Measurements from ENCODE around the gene SUMF1.

SUMF1 gene

DNA sequence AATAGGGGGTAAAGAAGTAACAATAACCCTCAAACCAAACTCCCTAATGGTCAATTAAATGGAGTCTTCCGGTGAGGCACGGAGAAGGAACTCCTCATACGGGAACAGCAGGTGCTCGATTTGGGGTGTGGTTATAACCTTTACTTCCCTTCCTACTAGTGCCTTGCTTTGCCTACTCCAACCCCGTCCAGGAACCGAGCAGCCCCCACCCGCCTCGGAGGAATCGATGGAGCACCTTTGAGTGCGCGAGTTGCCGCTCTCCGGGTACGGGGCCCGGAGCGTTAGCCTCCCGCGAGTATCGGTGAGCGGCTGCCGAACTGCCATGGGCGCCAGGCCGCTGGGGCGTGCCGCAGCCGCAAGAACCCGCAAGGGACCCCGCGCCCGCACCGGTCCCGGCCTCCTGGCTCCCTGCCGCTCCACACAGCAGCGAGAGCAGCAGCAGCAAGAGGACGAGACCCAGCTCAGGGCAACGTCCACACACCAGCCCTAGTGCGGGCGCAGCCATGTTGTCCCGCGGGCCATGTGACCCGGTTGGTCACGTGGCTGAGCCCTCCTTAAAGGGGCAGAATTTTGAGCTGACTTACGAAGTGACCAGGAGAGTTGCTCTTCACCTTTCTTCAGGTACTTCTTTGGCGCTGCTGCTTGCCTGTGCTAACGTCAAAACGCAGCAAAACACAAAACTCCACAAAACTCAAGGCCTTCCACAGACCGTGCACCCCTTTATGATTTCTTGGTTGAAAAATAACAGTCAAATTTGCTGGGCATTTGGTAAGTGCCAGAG, at the start of gene SUMF1:
SUMF1 (minus strand) TSS at position 529 of the 781 bp plus-strand sequence; CDS start at position 505, 24 bp downstream.
- peak; percentile 58 for DNase-seq (ENCODE audit: low read depth)

- DNase-seq (ENCODE audit: low read depth): no peak
These were observed 49.0 kb upstream of the SUMF1 start for GRCh38 chr3:4515916-4516579.

DNA sequence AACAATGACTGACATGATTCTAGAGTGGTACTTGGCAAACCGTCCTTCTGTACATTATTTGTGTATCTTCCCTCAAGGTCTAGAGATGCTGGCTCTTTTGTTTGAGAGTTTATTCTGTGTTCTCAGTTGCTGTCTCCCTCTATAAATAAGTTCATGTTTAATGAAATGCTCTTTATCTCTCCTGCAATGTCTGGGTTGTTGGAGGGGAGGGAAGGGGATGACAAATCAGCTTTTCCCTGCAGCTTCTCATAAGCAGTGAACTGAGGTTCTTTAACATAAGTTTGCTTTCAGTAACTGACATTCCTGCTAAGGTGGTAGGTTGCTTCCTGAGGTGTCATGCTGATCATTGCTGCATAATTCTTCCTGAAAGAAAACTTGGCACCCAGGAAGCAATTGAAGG, 47.8 kb upstream of the SUMF1 start:
- no peak for DNase-seq (ENCODE audit: low read depth)

- DNase-seq (ENCODE audit: low read depth): no peak
These were observed 47.3 kb upstream of the SUMF1 start for GRCh38 chr3:4514321-4514720.

DNA sequence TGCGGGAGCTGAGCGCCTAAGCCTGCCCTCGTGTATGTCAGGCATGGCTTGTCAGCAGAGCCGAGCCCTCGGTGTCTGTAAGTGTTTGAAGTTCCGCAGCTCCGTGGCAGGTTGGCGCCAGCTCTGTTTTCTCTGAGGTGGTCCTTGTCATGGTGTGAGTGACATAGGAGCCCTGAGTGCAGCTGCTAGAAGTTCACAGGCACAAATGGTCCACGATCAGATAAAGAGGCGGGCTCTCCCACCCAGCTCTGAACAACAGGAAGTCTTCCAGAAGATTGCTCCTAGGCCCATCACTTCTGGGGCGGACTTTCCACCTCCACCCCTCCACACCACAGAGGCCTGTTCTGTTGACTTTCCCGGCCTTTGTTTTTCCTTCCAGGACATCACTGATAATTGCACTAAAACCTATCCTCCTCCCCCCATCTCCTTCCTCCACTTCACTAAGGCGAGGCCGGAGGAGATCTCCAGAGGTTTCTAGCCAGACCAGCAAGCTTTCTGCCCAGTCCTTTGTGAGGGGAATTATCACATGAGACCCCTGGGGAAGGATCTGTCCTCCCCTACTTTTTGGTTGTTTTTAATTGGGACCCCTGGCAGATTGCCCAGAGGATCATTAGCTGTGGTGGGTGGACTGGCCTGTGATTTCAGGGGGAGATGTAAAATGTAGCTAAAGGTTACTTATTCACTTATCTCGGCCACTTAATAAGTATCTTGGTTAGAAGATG, 46.0 kb upstream of the SUMF1 start:
- no peak for DNase-seq (ENCODE audit: low read depth)

- DNase-seq (ENCODE audit: low read depth): no peak
These were observed 44.6 kb upstream of the SUMF1 start for GRCh38 chr3:4511491-4512262.

- DNase-seq (ENCODE audit: low read depth): no peak
These were observed 43.1 kb upstream of the SUMF1 start for GRCh38 chr3:4509983-4510755.

GRCh38 chr3:4509043-4509442, 42.0 kb upstream of the SUMF1 start:
- DNase-seq (ENCODE audit: low read depth): no peak

- no peak for DNase-seq (ENCODE audit: low read depth)
These were observed 41.2 kb upstream of the SUMF1 start for GRCh38 chr3:4508048-4508981.

DNA sequence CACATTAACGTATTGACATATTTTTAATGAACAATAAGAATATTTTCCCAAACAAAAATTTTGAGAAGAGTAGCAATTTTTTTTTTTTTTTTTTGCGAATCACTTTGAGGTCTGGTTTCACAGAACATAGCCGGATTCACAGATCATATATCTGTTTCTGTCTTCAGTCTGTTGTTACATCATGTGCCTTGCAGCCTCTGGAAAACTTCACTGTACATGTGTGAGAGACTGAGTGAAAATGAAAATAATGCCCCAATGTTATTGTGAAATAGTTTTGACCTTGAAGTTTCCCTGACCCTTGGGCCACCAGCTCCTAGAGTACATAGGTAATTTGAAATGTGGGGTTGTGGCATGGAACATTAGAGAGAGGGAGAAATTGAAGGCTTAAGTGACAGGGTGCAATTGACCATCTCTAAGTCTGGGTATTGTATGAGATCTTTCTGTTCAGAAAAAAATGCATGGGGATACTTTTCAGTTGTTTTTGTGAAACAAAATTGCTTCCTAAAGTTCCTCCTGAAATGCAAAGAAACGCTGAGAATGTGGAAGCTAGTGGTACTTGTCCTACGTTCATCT, 40.0 kb upstream of the SUMF1 start:
- no peak for DNase-seq (ENCODE audit: low read depth)

DNA sequence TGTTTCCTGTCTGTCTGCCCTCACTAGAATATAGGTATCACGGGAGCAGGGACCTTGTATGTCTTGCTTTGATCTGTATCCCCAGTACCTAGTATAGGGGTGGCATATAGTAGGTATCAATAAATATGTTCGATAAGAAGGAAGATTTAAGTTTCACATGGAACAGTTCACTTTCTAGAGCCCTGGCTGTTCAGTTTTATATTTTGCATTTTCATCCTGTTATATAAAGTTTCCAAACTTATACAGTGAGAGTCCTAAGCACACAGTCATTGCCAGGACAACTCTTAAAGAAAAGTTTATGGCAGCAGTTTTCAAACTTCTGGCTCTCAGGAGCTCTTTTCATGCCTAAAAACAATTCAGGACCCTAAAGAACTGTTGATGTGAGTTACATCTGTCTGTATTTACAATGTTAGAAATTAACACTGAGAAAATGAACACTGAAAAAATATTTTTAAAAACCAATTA, 39.5 kb upstream of the SUMF1 start:
- no peak for DNase-seq (ENCODE audit: low read depth)

- DNase-seq (ENCODE audit: low read depth): no peak
These were observed 38.9 kb upstream of the SUMF1 start for GRCh38 chr3:4505688-4506558.

GRCh38 chr3:4504340-4505261, 37.5 kb upstream of the SUMF1 start:
- peak; percentile 8 for DNase-seq (ENCODE audit: low read depth)

DNA sequence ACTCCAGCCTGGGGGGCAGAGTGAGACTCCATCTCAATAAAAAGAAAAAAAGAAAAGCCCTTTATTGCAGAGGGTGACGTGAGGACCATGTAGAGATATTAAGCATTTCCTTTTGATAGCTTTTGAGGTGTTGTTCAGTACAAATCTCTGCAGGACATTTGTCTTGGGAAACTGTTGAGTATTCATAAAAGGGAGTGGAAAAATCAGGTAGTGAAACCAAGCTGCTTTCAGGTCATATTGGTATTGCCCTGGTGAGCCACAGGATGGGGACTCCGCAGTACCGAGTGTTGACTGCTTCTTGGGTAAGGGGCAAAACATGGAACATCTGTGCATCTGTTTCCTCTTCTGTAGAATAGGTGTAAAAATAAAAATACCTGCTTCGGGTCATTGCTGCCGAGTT, 36.0 kb upstream of the SUMF1 start:
- no peak for DNase-seq (ENCODE audit: low read depth)

DNA sequence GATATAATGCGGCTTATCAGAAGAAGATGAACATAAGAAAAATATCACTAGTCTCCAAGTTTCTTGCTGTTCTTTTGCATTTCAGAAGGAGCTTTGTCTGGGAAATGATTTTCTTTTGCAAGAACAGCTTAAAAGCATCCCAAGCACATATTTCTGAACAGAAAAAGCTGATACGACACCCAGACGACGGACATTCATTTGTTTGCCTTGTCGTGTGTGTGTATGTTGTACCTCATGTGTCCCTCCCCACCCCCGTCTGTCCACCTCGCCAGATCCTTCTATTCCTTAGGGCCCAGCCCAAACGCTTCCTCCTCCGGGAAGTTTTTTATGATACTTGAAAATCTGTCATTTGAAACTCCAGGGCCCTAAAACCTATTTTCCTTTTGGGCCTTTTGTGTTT, 34.9 kb upstream of the SUMF1 start:
- DNase-seq (ENCODE audit: low read depth): no peak

DNA sequence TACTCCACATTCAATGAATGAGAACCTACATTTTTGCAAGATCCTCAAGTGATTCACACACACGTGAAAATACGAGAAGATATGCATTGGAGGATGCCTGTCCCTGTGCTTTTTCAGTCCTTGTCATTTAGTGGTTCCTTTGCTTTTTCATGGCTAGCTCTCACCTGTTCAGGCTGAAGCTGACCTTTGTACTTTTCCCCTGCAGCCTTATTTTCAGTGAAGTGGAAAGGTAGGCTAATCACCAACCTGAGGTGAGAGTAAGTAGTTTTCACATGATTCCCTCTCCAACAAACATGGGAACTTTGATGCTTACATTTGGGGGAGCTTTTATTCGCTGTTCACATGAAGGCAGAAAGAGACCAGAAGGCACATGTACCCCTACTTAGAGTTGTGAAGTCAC, 34.4 kb upstream of the SUMF1 start:
- DNase-seq (ENCODE audit: low read depth): no peak

GRCh38 chr3:4498446-4498845, 31.4 kb upstream of the SUMF1 start:
- DNase-seq (ENCODE audit: low read depth): no peak

GRCh38 chr3:4497843-4498324, 30.8 kb upstream of the SUMF1 start:
- no peak for DNase-seq (ENCODE audit: low read depth)

Data from T-helper 22 cell (primary cell).